Measurements from ENCODE around the gene MYOZ1.
"Not testable (repeated sequence)": the region's sequence is repeated elsewhere in the genome, so short reads cannot be mapped to it uniquely, and the experiment has no call there.

The MYOZ1 gene

GRCh38 chr10:73625004-73625883, 16.0 kb downstream of the MYOZ1 start (continued):
- TF ChIP-seq, protein P1, sequence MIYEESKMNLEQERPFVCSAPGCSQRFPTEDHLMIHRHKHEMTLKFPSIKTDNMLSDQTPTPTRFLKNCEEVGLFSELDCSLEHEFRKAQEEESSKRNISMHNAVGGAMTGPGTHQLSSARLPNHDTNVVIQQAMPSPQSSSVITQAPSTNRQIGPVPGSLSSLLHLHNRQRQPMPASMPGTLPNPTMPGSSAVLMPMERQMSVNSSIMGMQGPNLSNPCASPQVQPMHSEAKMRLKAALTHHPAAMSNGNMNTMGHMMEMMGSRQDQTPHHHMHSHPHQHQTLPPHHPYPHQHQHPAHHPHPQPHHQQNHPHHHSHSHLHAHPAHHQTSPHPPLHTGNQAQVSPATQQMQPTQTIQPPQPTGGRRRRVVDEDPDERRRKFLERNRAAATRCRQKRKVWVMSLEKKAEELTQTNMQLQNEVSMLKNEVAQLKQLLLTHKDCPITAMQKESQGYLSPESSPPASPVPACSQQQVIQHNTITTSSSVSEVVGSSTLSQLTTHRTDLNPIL (CRISPR knock-in tag; IDR thresholded peaks at IDR 0.05; ENCODE audit: low read depth), result no peak
- TF ChIP-seq ARNTL (CRISPR knock-in tag; IDR thresholded peaks at IDR 0.05; ENCODE audit: borderline replicate concordance, low read depth), result no peak
- TF ChIP-seq CSRNP3 (CRISPR knock-in tag; IDR thresholded peaks at IDR 0.05), result no peak
- TF ChIP-seq OSR1 (CRISPR knock-in tag; IDR thresholded peaks at IDR 0.05), result no peak
- no peak for TF ChIP-seq ESRRG (CRISPR knock-in tag; IDR thresholded peaks at IDR 0.05)
- TF ChIP-seq GLIS3 (CRISPR knock-in tag; IDR thresholded peaks at IDR 0.05), result no peak
- no peak for TF ChIP-seq ISL1 (CRISPR knock-in tag; IDR thresholded peaks at IDR 0.05)
- TF ChIP-seq ZFP30 (CRISPR knock-in tag; IDR thresholded peaks at IDR 0.05), result no peak
- no peak for TF ChIP-seq CSDC2 (CRISPR knock-in tag; IDR thresholded peaks at IDR 0.05)

DNA sequence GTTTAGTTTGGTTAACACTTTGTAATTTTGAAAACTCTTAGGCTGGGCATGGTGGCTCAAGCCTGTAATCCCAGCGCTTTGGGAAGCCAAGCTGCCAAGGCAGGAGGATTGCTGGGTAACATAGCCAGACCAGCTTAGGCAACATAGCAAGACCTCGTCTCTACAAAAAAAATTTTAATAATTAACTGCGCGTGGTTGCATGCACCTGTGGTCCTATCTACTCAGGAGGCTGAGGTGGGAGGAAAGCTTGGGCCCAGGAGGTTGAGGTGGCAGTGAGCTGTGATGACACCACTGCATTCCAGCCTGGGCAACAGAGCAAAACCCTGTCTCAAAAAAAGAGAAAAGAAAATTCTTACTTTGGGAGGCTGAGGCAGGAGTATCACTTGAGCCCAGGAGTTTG, 18.2 kb downstream of the MYOZ1 start:
- TF ChIP-seq CSRNP3 (CRISPR knock-in tag; IDR thresholded peaks at IDR 0.05), result no peak
- no peak for ATAC-seq

- ATAC-seq, result not testable (repeated sequence)
Measured at GRCh38 chr10:73620974-73621373, 20.3 kb downstream of the MYOZ1 start.

DNA sequence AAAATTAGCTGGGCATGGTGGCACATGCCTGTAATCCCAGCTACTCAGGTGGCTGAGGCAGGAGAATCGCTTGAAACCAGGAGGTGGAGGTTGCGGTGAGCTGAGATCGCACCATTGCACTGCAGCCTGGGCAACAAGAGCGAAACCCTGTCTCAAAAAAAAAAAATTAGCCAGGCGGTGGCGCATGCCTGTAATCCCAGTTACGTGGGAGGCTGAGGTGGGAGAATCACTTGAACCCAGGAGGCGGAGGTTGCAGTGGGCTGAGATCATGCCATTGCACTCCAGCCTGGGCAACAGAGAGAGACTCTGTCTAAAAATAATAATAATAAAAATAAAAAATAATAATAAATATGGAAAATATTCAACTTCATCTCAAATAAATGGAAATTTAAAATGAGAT, 24.1 kb downstream of the MYOZ1 start:
- ATAC-seq, result not testable (repeated sequence)

DNA sequence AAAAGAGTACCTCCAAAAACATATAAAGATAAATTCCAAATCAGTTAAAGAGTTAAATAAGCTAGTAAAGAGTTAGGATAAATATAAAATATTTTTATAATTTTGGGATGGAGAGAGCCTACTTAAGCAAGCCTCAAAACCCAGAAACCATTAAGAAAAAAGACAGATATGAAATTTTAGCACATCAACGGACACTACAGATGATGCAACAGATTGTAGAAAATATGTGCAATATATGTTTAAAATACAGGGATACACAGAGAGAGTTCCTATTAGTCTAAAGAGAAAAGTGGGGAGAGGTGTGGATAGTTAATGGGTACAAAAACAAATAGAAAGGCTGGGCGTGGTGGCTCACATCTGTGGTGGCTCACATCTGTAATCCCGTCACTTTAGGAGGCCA, 26.6 kb downstream of the MYOZ1 start:
- ATAC-seq, result no peak
- no peak for TF ChIP-seq ARNTL (CRISPR knock-in tag; IDR thresholded peaks at IDR 0.05; ENCODE audit: borderline replicate concordance, low read depth)

- TF ChIP-seq TCF4 (CRISPR knock-in tag; IDR thresholded peaks at IDR 0.05; ENCODE audit: borderline replicate concordance) (no peak), TOX (CRISPR knock-in tag; IDR thresholded peaks at IDR 0.05; ENCODE audit: borderline replicate concordance) (no peak), ARNTL (CRISPR knock-in tag; IDR thresholded peaks at IDR 0.05; ENCODE audit: borderline replicate concordance, low read depth) (no peak), SNAI2 (CRISPR knock-in tag; IDR thresholded peaks at IDR 0.05) (no peak), ZNF70 (CRISPR knock-in tag; IDR thresholded peaks at IDR 0.05) (no peak), ZNF565 (CRISPR knock-in tag; conservative IDR thresholded peaks at IDR 0.05; ENCODE audit: low read depth) (no peak), ZNF8 (CRISPR knock-in tag; IDR thresholded peaks at IDR 0.05) (no peak), ISL1 (CRISPR knock-in tag; IDR thresholded peaks at IDR 0.05) (no peak), ZFP30 (CRISPR knock-in tag; IDR thresholded peaks at IDR 0.05) (no peak), TSHZ2 (CRISPR knock-in tag; IDR thresholded peaks at IDR 0.05) (no peak)
- no peak for ATAC-seq
Measured at GRCh38 chr10:73609116-73609515, 32.2 kb downstream of the MYOZ1 start.
